ENCODE data around the gene DEPP1.

The DEPP1 gene

GRCh38 chr10:44967616-44968015 is 11.0 kb downstream of the DEPP1 start (continued):
- TF ChIP-seq PRDM2 (tag by site-specific recombination; IDR thresholded peaks at IDR 0.05; ENCODE audit: borderline replicate concordance) (no peak), ZNF785 (tag by site-specific recombination; IDR thresholded peaks at IDR 0.05) (no peak), ZFHX2 (tag by site-specific recombination; conservative IDR thresholded peaks at IDR 0.05) (no peak), ZBTB7A (tag by site-specific recombination; IDR thresholded peaks at IDR 0.05; ENCODE audit: low read depth) (no peak), ZBTB26 (tag by site-specific recombination; optimal IDR thresholded peaks at IDR 0.05) (no peak), KLF10 (tag by site-specific recombination; IDR thresholded peaks at IDR 0.05) (no peak), HOXC10 (CRISPR knock-in tag; IDR thresholded peaks at IDR 0.05) (no peak), ZNF19 (tag by site-specific recombination; IDR thresholded peaks at IDR 0.05; ENCODE audit: low read depth) (no peak), ZNF174 (tag by site-specific recombination; IDR thresholded peaks at IDR 0.05) (no peak)

- Histone ChIP-seq H3K4me1 (ENCODE audit: control insufficient read depth, insufficient read depth, low read length) (peaks cover 8% of the 10 kb centered on the region; the same call in 1 of the 2 replicates), H3K4me3 (ENCODE audit: low read depth, low read length) (no peak overlapping the region), H3K9me3 (ENCODE audit: control insufficient read depth, insufficient read depth, low read depth, low read length) (no peaks in the 10 kb centered on the region), H3K36me3 (ENCODE audit: control insufficient read depth in 2 of 2, insufficient read depth in 1 of 2, low read length in 2 of 2) (peaks cover 0 to 15% of the 10 kb centered on the region in 2 experiments; a peak in 1 of 3 replicates), H3K27ac (ENCODE audit: extremely low read depth, low read depth, low read length) (no peak overlapping the region)
- POLR2A ChIA-PET, result interaction anchor here (1.6 kb wide), 1 partner anchor 12 kb away, joined by 4 read pairs; the partner anchor contains the start of gene DEPP1
- CTCF ChIA-PET, result interaction anchor here (0.6 to 2.1 kb wide), 7 partner anchors 9 to 36 kb away, joined by 3 to 7 read pairs (median 3); partner anchors contain the start of gene DEPP1
- TF ChIP-seq KLF7 (tag by site-specific recombination; IDR thresholded peaks at IDR 0.05; ENCODE audit: borderline replicate concordance) (no peak), ZSCAN16 (tag by site-specific recombination; IDR thresholded peaks at IDR 0.05) (no peak), ZNF580 (tag by site-specific recombination; IDR thresholded peaks at IDR 0.05) (no peak), KLF9 (tag by site-specific recombination; IDR thresholded peaks at IDR 0.05; ENCODE audit: low read depth) (no peak), KLF16 (tag by site-specific recombination; IDR thresholded peaks at IDR 0.05) (no peak), SCRT1 (tag by site-specific recombination; IDR thresholded peaks at IDR 0.05; ENCODE audit: borderline replicate concordance) (no peak), ZNF394 (tag by site-specific recombination; IDR thresholded peaks at IDR 0.05; ENCODE audit: borderline replicate concordance) (no peak), ZNF629 (tag by site-specific recombination; IDR thresholded peaks at IDR 0.05) (no peak), ZNF639 (tag by site-specific recombination; IDR thresholded peaks at IDR 0.05) (no peak), OVOL3 (tag by site-specific recombination; IDR thresholded peaks at IDR 0.05) (no peak), ZSCAN5A (tag by site-specific recombination; IDR thresholded peaks at IDR 0.05) (no peak), ZFP69B (tag by site-specific recombination; IDR thresholded peaks at IDR 0.05) (no peak), ZNF324 (tag by site-specific recombination; IDR thresholded peaks at IDR 0.05) (no peak), ZNF366 (tag by site-specific recombination; conservative IDR thresholded peaks at IDR 0.05) (no peak), MZF1 (tag by site-specific recombination; IDR thresholded peaks at IDR 0.05; ENCODE audit: borderline replicate concordance) (no peak), ZNF514 (tag by site-specific recombination; IDR thresholded peaks at IDR 0.05) (no peak), ZNF664 (tag by site-specific recombination; IDR thresholded peaks at IDR 0.05) (no peak), ZNF596 (tag by site-specific recombination; IDR thresholded peaks at IDR 0.05) (no peak), MEIS1 (CRISPR knock-in tag; IDR thresholded peaks at IDR 0.05; ENCODE audit: borderline replicate concordance) (no peak)
Observed at GRCh38 chr10:44966816-44967509, 11.6 kb downstream of the DEPP1 start.
